Measurements from ENCODE around the gene MFNG.
A peak's percentile ranks its signal among the peaks of the same experiment; 100 is the strongest.

MFNG gene

GRCh38 chr22:37420686-37421467 is 65.3 kb downstream of the MFNG start:
- in situ Hi-C loops (cut with HindIII; ENCODE audit: low sequenced_read_pairs) = no loop called here
- no peak overlapping the region for H3K4me3 ChIP-seq (ENCODE audit: low read depth, low read length)
- DNase-seq (ENCODE audit: low read depth, low spot score) = no peak

GRCh38 chr22:37419969-37420685 is 66.1 kb downstream of the MFNG start:
- no peak for DNase-seq (ENCODE audit: low read depth, low spot score)
- peak overlapping the region; percentile 33 for H3K4me3 ChIP-seq (ENCODE audit: low read depth, low read length)
- no peak for TF ChIP-seq CTCF (IDR thresholded peaks at IDR 0.05; ENCODE audit: low read depth, low read length)
- in situ Hi-C loops (cut with HindIII; ENCODE audit: low sequenced_read_pairs) = no loop called here

More at GRCh38 chr22:37420686-37421467, 65.3 kb downstream of the MFNG start:
- no peak for TF ChIP-seq CTCF (IDR thresholded peaks at IDR 0.05; ENCODE audit: low read depth, low read length)

- DNase-seq (ENCODE audit: low read depth, low spot score) = no peak
- TF ChIP-seq CTCF (IDR thresholded peaks at IDR 0.05; ENCODE audit: low read depth, low read length) = no peak
- no peak overlapping the region for H3K4me3 ChIP-seq (ENCODE audit: low read depth, low read length)
- in situ Hi-C loops (cut with HindIII; ENCODE audit: low sequenced_read_pairs) = no loop called here
Measured at GRCh38 chr22:37419370-37419968, 66.7 kb downstream of the MFNG start.

Measured in astrocyte of the spinal cord (primary cell).